ENCODE data around the gene SLC17A7. TPM values are rescaled to one million over a fixed set of nuclear protein-coding genes. Genes with fewer than 3 reads are reported as not detected.

SLC17A7 gene
- total RNA-seq, 2 donors from 2014 or later = 0.22 to 0.33 TPM

DNA sequence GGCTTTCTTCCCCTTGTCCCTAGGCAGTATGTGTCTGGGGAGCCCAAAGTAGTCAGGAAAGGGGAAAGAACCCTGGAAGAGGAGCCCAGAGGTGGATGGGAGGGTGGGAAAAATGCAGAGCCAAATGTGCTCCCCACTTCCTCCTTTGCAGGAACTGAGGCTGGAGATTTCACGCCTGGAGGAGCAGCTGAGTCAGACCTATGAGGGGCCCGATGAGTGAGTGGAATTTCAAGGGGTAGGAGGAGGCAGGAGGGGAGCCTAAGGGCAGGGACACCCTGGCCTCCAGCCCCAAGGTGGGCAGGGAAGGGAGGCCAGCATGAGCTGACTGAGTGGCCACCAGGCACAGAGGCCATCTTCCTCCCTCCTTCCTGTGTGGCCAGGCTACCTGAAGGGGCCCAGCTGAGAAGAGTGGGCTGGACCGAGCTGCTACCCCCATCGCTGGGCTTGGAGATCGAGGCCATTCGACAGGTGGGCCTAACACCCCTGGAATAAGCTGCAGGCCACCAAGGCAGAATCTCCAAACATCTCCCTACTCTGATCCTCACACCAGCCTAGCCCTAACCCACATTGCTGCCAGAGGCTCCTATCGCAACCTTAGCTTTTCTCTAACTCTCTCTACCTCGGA lies 32.4 kb downstream of the SLC17A7 start:
- TF ChIP-seq, protein P1, sequence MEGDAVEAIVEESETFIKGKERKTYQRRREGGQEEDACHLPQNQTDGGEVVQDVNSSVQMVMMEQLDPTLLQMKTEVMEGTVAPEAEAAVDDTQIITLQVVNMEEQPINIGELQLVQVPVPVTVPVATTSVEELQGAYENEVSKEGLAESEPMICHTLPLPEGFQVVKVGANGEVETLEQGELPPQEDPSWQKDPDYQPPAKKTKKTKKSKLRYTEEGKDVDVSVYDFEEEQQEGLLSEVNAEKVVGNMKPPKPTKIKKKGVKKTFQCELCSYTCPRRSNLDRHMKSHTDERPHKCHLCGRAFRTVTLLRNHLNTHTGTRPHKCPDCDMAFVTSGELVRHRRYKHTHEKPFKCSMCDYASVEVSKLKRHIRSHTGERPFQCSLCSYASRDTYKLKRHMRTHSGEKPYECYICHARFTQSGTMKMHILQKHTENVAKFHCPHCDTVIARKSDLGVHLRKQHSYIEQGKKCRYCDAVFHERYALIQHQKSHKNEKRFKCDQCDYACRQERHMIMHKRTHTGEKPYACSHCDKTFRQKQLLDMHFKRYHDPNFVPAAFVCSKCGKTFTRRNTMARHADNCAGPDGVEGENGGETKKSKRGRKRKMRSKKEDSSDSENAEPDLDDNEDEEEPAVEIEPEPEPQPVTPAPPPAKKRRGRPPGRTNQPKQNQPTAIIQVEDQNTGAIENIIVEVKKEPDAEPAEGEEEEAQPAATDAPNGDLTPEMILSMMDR (conservative IDR thresholded peaks at IDR 0.05) = no peak
- H3K36me3 ChIP-seq (ENCODE audit: control insufficient read depth, insufficient read depth, low read length) = no peaks in the 10 kb centered on the region
- Mint-ChIP-seq H3K4me3 (no peak overlapping the region), H3K4me1 (peaks cover 16% of the 10 kb centered on the region), H3K27me3 (ENCODE audit: insufficient read depth) (peaks cover 9% of the 10 kb centered on the region), H3K36me3 (ENCODE audit: low read depth) (no peaks in the 10 kb centered on the region), H3K9me3 (no peaks in the 10 kb centered on the region), H3K27ac (no peak overlapping the region)
- 82 to 89% methylated on average over 5 to 8 of the region's 8 CpGs for WGBS, 2 experiments (ENCODE audit: insufficient coverage in 1 of 2, insufficient read length in 1 of 2)
- no peak overlapping the region for H3K27ac ChIP-seq (ENCODE audit: low read depth, low read length)
- H3K4me1 ChIP-seq (ENCODE audit: control insufficient read depth, insufficient read depth, low read length) = peaks cover 6% of the 10 kb centered on the region
- no peaks in the 10 kb centered on the region for H3K27me3 ChIP-seq (ENCODE audit: control insufficient read depth, insufficient read depth, low read length, poor library complexity, severe bottlenecking)
- no peaks in the 10 kb centered on the region for H3K9me3 ChIP-seq (ENCODE audit: control insufficient read depth, low read length)
- no peak for DNase-seq
- no peak overlapping the region for H3K4me3 ChIP-seq (ENCODE audit: low read length)
- H3K9ac ChIP-seq (ENCODE audit: extremely low read depth, low read length, poor library complexity, severe bottlenecking) = no peak overlapping the region

DNA sequence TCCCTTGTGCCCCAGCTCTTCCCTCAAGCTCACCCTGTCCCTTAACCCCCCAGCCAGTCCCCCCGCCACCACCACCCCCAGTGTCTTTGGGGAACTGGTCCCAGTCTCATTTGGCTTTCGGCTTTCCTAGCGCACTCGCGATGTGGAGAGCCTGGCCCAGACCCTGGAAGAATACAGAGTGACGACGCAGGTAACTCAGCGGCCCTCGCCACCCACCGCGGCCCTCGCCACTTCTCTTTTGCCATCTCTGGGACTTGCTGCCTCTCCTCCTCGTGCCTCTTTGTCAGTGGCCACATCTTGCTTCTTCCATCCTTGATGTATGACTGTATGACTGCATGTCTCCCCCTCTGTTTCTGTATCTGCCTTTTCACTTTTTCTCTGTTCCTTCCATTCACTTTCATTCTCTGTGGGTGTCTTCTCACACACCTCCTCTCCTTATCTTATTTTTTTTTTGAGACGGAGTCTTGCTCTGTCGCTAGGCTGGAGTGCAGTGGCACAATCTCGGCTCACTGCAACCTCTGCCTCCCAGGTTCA lies 33.8 kb downstream of the SLC17A7 start:
- no peaks in the 10 kb centered on the region for H3K36me3 ChIP-seq (ENCODE audit: control insufficient read depth, insufficient read depth, low read length)
- no peaks in the 10 kb centered on the region for H3K27me3 ChIP-seq (ENCODE audit: control insufficient read depth, insufficient read depth, low read length, poor library complexity, severe bottlenecking)
- Mint-ChIP-seq H3K9me3 (no peaks in the 10 kb centered on the region), H3K4me3 (no peak overlapping the region), H3K27ac (no peak overlapping the region), H3K4me1 (peaks cover 13% of the 10 kb centered on the region), H3K27me3 (ENCODE audit: insufficient read depth) (peaks cover 9% of the 10 kb centered on the region), H3K36me3 (ENCODE audit: low read depth) (no peaks in the 10 kb centered on the region)
- H3K4me1 ChIP-seq (ENCODE audit: control insufficient read depth, insufficient read depth, low read length) = peaks cover 13% of the 10 kb centered on the region
- H3K27ac ChIP-seq (ENCODE audit: low read depth, low read length) = no peak overlapping the region
- H3K4me3 ChIP-seq (ENCODE audit: low read length) = no peak overlapping the region
- H3K9ac ChIP-seq (ENCODE audit: extremely low read depth, low read length, poor library complexity, severe bottlenecking) = no peak overlapping the region
- no peak for DNase-seq
- no peaks in the 10 kb centered on the region for H3K9me3 ChIP-seq (ENCODE audit: control insufficient read depth, low read length)
- WGBS, 2 experiments (ENCODE audit: insufficient coverage in 1 of 2, insufficient read length in 1 of 2) = 89 to 93% methylated on average over 16 of the region's 16 CpGs
- TF ChIP-seq, protein P1 (conservative IDR thresholded peaks at IDR 0.05) = no peak

DNA sequence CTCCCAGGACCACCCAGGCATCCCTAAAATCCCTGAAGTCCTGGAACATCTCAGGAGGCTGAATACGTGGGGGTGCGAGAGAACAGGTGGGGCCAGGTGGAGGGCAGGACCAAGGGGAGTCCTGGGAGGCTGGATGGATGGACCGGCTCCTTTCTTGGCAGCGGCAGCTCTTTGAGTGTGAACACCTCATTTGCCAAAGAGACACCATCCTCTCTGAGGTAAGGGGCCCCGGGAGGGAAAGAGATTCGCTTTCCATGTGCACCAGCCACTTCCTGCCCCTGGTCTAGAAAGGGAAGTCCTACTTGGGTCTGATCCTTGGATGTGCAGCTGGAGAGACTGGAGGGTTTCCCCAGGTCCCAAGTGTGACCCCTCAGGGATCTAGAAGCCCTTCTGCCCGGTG lies 34.2 kb downstream of the SLC17A7 start:
- TF ChIP-seq, protein P1 (conservative IDR thresholded peaks at IDR 0.05) = no peak
- Histone ChIP-seq H3K27me3 (ENCODE audit: control insufficient read depth, insufficient read depth, low read length, poor library complexity, severe bottlenecking) (no peaks in the 10 kb centered on the region), H3K4me1 (ENCODE audit: control insufficient read depth, insufficient read depth, low read length) (peaks cover 13% of the 10 kb centered on the region), H3K27ac (ENCODE audit: low read depth, low read length) (no peak overlapping the region), H3K9ac (ENCODE audit: extremely low read depth, low read length, poor library complexity, severe bottlenecking) (no peak overlapping the region), H3K9me3 (ENCODE audit: control insufficient read depth, low read length) (no peaks in the 10 kb centered on the region), H3K36me3 (ENCODE audit: control insufficient read depth, insufficient read depth, low read length) (no peaks in the 10 kb centered on the region), H3K4me3 (ENCODE audit: low read length) (no peak overlapping the region)
- no peaks in the 10 kb centered on the region for H3K9me3 Mint-ChIP-seq
- DNase-seq = no peak
- peaks cover 13% of the 10 kb centered on the region for H3K4me1 Mint-ChIP-seq
- WGBS, 2 experiments (ENCODE audit: insufficient coverage in 1 of 2, insufficient read length in 1 of 2) = 91 to 96% methylated on average over 4 to 7 of the region's 7 CpGs
- no peaks in the 10 kb centered on the region for H3K36me3 Mint-ChIP-seq (ENCODE audit: low read depth)
- peaks cover 9% of the 10 kb centered on the region for H3K27me3 Mint-ChIP-seq (ENCODE audit: insufficient read depth)
- H3K27ac Mint-ChIP-seq = no peak overlapping the region
- H3K4me3 Mint-ChIP-seq = no peak overlapping the region
